DOHH2 (cell line): ENCODE data around the gene CCR9.

Source experiments
- H3F3A ChIP-seq: fragments of 200-600 bp; sonication (generic), shearing (Covaris generic); 2 replicates; pipeline ENCODE4 v1.6.0; 2016; ENCODE audit warnings: antibody characterized with exemption, mild to moderate bottlenecking; ENCODE audit not compliant: control insufficient read depth, insufficient read depth
- H3K27ac ChIP-seq: fragments of 200-600 bp; sonication (generic); 2 replicates; pipeline ENCODE4 v1.5.1; 2014; ENCODE audit warnings: low read depth, mild to moderate bottlenecking, low read length, moderate library complexity
- H3K27me3 ChIP-seq: fragments of 200-600 bp; sonication (generic); 2 replicates; pipeline ENCODE4 v1.6.1; 2014; ENCODE audit warnings: mild to moderate bottlenecking, low read length, mixed read lengths; ENCODE audit not compliant: control insufficient read depth
- H3K36me3 ChIP-seq: fragments of 200-600 bp; sonication (generic); 2 replicates; pipeline ENCODE4 v1.6.1; 2014; ENCODE audit warnings: mild to moderate bottlenecking, low read length, moderate library complexity, mixed read lengths; ENCODE audit not compliant: control insufficient read depth
- H3K4me1 ChIP-seq: fragments of 200-600 bp; sonication (generic); 2 replicates; pipeline ENCODE4 v1.6.1; 2014; ENCODE audit warnings: mild to moderate bottlenecking, low read length, mixed read lengths; ENCODE audit not compliant: control insufficient read depth
- H3K4me2 ChIP-seq: fragments of 200-600 bp; sonication (generic); 2 replicates; pipeline ENCODE4 v1.6.0; 2014; ENCODE audit warnings: mild to moderate bottlenecking, low read length, moderate library complexity
- H3K4me3 ChIP-seq: fragments of 200-600 bp; sonication (generic); 2 replicates; pipeline ENCODE4 v1.5.1; 2014; ENCODE audit warnings: mild to moderate bottlenecking, low read length, mixed read lengths
- H3K79me2 ChIP-seq: fragments of 200-600 bp; sonication (generic); 2 replicates; pipeline ENCODE4 v1.6.1; 2014; ENCODE audit warnings: mild to moderate bottlenecking, low read length, mixed read lengths; ENCODE audit not compliant: control insufficient read depth
- H3K9me2 ChIP-seq: fragments of 200-600 bp; sonication (generic); replicated peaks from 2 replicates; pipeline ENCODE4 v1.6.1; 2014; ENCODE audit warnings: mild to moderate bottlenecking, low read length, mixed read lengths; ENCODE audit not compliant: control insufficient read depth
- H3K9me3 ChIP-seq: fragments of 200-600 bp; sonication (generic); 2 replicates; pipeline ENCODE4 v1.6.1; 2014; ENCODE audit warnings: antibody characterized with exemption, low read length, mixed read lengths; ENCODE audit not compliant: control insufficient read depth, insufficient read depth
- H4K20me1 ChIP-seq: fragments of 200-600 bp; sonication (generic); 2 replicates; pipeline ENCODE4 v1.6.0; 2014; ENCODE audit warnings: low read depth, mild to moderate bottlenecking, antibody characterized with exemption, low read length, moderate library complexity; ENCODE audit not compliant: control insufficient read depth, insufficient read depth
- EZH2phosphoT487 ChIP-seq: fragments of 200-600 bp; sonication (generic); IDR thresholded peaks from 2 replicates; pipeline ENCODE4 v1.6.1; 2017; ENCODE audit warnings: borderline replicate concordance, mild to moderate bottlenecking, antibody characterized with exemption, low read length, moderate library complexity, mixed read lengths
- TF ChIP-seq, protein P1 (sequence below): fragments of 200-600 bp; sonication (generic); IDR thresholded peaks from one replicate; pipeline ENCODE4 v1.5.1; 2014; ENCODE audit warnings: antibody characterized with exemption, mild to moderate bottlenecking, low read depth, low read length; ENCODE audit not compliant: poor library complexity, severe bottlenecking

CCR9 gene

GRCh38 chr3:45874677-45875346 is 11.5 kb upstream of the CCR9 start:
- Histone ChIP-seq H3K27me3 (peaks cover 11% of the 10 kb centered on the region), H3K4me2 (no peak overlapping the region), H3K27ac (no peak overlapping the region), H3K9me2 (no peaks in the 10 kb centered on the region), H3K4me1 (no peaks in the 10 kb centered on the region), H3K79me2 (no peaks in the 10 kb centered on the region), H4K20me1 (no peaks in the 10 kb centered on the region), H3F3A (no peaks in the 10 kb centered on the region), H3K36me3 (no peaks in the 10 kb centered on the region), H3K9me3 (no peaks in the 10 kb centered on the region), H3K4me3 (no peak overlapping the region)
- TF ChIP-seq, protein P1, sequence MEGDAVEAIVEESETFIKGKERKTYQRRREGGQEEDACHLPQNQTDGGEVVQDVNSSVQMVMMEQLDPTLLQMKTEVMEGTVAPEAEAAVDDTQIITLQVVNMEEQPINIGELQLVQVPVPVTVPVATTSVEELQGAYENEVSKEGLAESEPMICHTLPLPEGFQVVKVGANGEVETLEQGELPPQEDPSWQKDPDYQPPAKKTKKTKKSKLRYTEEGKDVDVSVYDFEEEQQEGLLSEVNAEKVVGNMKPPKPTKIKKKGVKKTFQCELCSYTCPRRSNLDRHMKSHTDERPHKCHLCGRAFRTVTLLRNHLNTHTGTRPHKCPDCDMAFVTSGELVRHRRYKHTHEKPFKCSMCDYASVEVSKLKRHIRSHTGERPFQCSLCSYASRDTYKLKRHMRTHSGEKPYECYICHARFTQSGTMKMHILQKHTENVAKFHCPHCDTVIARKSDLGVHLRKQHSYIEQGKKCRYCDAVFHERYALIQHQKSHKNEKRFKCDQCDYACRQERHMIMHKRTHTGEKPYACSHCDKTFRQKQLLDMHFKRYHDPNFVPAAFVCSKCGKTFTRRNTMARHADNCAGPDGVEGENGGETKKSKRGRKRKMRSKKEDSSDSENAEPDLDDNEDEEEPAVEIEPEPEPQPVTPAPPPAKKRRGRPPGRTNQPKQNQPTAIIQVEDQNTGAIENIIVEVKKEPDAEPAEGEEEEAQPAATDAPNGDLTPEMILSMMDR = no peak
- TF ChIP-seq EZH2phosphoT487 = no peak

GRCh38 chr3:45878124-45878523 is 8.2 kb upstream of the CCR9 start:
- no peak for TF ChIP-seq EZH2phosphoT487
- TF ChIP-seq, protein P1 = no peak
- no peak overlapping the region for H3K4me3 ChIP-seq
- H3K36me3 ChIP-seq = no peaks in the 10 kb centered on the region
- no peaks in the 10 kb centered on the region for H3F3A ChIP-seq
- no peaks in the 10 kb centered on the region for H4K20me1 ChIP-seq
- H3K4me1 ChIP-seq = no peaks in the 10 kb centered on the region
- H3K27ac ChIP-seq = no peak overlapping the region
- H3K27me3 ChIP-seq = peaks cover 11% of the 10 kb centered on the region
- no peaks in the 10 kb centered on the region for H3K79me2 ChIP-seq
- H3K9me2 ChIP-seq = no peaks in the 10 kb centered on the region
- no peaks in the 10 kb centered on the region for H3K9me3 ChIP-seq
- no peak overlapping the region for H3K4me2 ChIP-seq

DNA sequence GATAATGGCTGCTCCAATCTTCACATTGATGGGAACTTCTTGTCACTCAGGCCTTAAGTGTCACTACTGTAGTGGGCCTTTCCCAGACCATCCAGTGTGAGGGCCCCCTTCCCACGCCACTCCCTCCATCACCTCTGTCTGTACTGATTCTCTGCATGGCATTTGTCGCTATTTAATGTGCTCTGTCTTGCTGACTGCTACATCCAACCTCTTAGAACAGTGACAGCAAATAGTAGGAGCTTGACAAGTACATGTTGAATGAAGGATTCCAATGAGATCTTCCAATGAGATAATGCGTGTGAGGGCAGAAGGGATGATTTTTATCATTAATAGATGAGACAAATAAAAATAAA is 5.6 kb upstream of the CCR9 start:
- Histone ChIP-seq H3K9me3 (no peaks in the 10 kb centered on the region), H4K20me1 (no peaks in the 10 kb centered on the region), H3K4me1 (no peaks in the 10 kb centered on the region), H3K27me3 (peaks cover 25% of the 10 kb centered on the region), H3K27ac (no peak overlapping the region), H3K9me2 (no peaks in the 10 kb centered on the region), H3K79me2 (no peaks in the 10 kb centered on the region), H3K4me3 (no peak overlapping the region), H3K4me2 (no peak overlapping the region), H3K36me3 (no peaks in the 10 kb centered on the region), H3F3A (no peaks in the 10 kb centered on the region)
- TF ChIP-seq, protein P1 = no peak
- TF ChIP-seq EZH2phosphoT487 = no peak
